Activated CD8-positive, alpha-beta memory T cell treated with anti-CD3 and anti-CD28 coated beads for 24 hours (primary cell): Measurements from ENCODE around the gene TNRC6C.

Experiments
- DNase-seq: peaks from one replicate; pipeline ENCODE4 v3.0.0-alpha.2; 2020

The TNRC6C gene

DNA sequence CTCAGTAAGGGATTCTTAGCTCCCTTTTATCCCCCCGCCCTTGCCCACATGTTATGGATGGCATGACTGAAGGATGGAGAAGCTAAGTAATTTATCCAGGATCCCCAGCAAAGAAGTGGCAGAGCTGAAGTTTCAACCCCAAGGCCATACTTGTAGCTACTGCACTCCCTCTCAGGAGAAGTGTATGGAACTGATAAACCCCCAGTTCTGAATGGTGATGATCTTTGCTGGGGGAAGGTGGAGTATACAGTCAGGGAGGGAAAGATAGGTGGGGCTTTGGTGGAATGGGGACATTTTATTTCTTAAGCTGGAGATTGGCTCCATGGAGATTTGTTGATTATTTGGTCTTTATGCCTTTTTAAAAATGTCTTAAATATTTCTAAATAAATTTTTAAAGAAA is 58.3 kb downstream of the TNRC6C start:
- no peak for DNase-seq

DNA sequence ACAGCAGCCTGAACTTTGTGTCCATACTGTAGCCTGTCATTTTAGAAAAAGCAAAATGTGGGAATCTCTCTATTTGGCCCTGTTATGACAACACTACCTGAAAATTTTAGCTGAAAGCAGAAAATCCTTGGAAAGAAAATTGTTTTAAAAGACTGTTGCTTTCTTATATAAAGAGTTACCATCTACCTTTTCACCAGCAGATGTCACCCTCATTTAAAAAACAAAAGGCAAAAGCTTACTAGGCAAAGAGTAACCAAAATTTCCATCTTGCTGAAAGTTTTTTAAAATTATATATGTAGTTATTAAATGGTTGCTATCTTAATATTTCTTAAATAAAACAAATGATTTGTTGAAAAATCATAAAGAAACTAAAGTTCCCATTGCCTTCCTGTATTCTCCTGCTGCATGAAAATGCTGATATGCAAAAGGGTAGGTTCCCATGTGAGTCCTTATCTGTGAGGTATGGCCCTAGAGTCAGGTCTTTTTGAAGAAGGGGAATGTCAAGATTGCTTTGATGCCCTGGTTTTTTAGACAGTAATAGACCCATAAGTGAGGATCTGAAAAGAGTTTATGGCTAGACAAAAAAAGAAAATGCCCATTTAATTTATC is 61.0 kb downstream of the TNRC6C start:
- no peak for DNase-seq

DNA sequence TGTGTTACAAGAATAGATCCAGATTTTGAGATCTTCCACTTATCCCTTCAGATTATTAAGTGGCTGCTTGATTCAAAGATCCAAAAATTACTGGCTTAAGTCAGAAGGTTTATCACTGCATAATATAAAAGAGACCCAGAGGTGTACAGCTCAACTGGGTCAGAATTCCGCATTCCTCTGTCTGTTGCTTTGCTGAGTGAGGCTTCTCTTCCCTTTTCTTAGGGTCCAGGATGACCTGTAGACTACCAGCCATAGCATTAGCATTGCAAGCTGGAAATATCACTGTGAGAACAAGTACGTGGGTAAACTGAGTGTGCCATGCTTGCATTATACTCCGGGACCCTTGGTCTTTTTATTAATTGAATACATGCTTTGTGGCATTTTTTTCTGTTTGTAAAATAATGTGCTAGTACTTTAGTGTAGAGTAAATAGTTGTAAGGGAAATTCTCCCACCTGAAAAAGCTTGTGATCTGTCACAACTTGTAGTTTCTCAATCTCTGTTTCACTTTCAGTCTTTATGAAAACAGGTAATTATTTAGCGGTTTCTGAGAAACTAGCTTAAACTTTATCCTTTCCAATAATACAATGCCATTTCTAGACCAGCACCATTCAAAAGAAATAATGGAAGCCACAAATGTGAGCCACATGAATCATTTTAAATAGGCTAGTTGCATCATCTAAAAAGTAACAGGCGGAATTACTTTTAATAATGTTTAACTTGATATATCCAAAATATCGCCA is 61.6 kb downstream of the TNRC6C start:
- no peak for DNase-seq

DNA sequence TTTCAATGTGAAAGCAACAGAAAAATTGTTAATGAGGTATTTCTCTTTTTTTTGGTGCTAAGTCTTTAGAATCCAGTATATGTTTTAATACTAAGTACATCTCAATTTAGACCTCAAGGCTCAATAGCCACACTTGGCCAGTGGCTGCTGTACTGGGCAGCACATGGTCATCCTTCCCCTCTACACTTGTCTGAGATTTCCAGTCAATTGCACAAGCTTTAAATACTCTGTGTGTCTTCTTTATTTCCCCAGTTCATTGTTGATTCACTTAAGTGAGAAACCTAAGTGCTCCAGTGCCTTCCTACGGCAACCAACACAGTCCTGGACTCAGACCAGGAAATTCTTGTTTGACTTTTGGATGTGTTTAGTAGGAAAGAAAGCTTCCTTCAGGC is 62.2 kb downstream of the TNRC6C start:
- DNase-seq = no peak

DNA sequence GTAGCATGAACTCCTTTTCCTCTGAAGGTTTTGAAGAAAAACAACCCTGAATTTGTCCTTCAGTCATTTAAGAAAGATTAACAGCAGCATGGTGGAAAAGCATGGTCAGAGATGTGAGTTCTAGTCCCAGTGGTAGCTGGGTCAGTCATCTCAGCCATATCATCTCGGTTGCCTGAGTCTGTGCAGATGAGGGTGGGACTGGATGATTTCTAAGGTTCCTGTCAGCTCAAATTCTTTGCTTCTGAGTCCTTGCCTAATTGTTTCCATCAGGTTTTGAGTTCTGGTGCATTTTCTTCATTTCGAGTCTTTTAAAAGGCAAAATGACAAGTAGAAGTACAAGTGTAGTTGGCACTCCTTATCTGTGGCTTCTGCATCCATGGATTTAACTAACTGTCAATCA is 63.9 kb downstream of the TNRC6C start:
- no peak for DNase-seq

DNA sequence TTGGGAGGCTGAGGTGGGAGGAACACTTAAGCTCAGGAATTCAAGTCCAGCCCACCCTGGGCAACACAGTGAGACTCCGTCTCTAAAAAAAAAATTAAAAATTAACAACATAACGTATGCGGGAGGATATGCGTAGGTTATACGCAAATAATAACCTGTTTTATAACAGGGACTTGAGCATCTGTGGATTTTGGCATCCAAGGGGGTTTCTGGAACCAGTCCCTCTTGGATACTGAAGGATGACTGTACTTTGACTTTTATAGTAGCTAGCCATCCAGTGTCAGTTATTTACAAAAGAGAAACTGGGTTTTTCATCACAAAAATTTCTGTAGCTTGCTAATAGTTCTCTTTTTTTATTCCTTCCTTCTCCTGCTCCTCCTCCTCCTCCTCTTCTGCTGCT is 64.5 kb downstream of the TNRC6C start:
- no peak for DNase-seq

DNA sequence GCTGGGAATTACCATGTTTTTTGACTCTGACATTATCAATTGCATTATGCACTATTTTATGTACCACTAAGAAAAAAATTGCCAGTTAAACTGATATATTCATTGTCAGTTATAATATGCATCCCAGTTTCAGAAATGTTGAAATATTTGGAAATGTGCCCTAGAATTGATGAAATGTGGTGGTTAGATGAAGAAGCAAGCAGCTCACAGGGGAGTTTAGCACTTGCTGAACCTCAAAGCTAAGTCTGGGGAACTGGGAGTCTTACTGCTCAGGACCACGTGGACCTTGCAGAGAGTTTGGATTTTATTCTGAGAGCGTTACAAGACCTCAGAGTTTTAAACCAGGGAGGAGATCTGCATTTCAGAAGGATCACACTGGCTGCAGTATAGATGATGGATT is 67.9 kb downstream of the TNRC6C start:
- DNase-seq = no peak

DNA sequence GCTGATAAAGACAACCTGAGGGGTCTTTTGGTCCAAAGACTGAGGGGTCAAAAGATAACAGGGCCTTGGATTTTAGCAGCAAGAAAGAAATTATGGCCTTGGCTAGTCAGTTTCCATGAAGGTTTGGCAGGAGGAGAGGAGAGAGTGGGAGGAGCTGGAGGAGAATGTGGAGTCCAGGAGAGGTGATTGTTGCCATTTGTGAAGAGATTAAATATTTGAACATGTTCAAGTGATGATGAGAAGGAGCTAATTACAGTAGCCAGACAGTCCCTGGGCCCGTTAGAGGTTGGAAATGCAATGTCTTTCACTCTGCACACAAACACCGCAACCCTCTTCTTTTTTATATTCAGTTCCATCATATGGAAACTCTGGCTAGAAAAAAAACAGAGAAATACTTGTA is 68.6 kb downstream of the TNRC6C start:
- DNase-seq = no peak

DNA sequence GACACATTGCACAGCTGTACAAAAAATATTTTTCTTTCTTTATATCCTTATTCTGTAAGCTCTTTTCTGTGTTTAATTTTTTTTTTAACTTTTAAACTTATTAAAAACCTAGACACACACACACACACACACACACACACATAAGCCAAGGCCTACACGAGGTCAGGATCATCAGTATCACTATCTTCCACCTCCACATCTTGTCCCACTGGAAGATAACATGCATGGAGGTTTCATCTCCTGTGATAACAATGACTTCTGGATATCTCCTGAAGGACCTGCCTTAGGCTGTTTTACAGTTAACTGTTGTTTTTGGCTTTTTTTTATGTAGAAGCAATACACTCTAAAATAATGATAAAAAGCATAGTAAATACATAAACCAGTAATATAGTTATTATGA is 71.2 kb downstream of the TNRC6C start:
- no peak for DNase-seq

DNA sequence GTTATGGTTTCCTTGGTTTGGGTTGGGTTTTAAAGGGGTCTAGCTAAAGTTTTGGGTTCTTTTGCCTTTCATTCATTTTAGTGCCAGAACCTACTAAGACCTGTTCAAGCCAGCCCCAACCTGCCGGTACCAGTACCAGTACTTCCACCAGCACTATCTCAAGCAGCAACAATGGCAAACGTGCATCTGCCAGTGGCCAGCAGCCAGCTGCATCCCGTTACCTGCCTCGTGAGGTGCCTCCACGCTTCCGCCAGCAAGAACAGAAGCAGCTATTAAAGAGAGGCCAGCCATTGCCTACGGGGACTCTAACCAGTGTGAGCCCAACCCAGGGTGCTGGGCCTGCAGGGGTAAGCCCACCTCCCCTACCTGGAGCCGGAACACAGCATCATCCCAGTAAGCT is 72.9 kb downstream of the TNRC6C start:
- peak; percentile 38 for DNase-seq

DNA sequence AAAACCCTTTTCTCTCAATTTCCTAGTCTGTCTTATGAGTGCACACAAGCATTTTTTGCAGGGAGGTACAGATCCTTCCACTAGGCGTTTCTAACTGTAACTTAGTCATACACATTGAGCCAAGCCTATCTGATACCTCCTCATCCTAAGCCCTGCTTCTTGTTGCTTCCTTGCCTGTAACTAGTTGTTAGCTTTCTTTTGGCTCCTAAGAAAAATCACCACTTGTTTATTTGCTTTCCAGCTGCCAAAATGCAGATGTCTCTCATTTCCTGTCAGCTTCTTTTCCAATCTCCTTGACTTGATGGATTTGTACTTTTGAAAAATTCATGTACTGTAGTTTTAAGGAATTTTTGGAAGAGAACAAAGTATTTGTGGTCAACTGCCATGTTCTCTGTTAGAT is 73.7 kb downstream of the TNRC6C start:
- no peak for DNase-seq

DNA sequence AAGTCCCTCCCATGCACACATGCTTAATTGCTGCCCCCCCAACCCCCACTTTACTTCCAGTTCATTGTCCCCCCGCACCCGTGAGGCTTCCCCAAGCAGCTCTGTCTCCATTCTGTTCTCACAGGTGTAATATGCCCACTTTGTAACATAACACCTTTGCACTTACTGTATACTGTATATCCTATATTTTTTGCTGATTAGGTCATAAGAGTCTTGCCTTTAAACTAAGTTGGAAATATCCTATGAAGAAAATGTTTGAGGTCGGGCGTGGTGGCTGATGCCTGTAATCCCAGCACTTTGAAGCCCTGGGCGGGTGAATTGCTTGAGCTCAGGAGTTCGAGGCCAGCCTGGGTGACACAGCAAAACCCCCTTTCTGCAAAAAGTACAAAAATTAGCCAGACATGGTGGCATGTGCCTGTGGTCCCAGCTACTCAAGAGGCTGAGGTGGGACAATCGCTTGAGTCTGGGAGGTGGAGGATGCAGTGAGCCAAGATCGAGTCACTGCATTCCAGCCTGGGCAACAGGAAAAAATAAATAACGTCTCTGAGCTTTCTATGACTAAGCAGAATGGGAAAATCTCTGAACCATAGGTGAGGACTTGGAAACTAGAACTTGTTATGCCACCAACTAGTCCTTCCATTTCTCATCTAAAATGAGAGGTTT is 76.1 kb downstream of the TNRC6C start:
- DNase-seq = peak; percentile 47

DNA sequence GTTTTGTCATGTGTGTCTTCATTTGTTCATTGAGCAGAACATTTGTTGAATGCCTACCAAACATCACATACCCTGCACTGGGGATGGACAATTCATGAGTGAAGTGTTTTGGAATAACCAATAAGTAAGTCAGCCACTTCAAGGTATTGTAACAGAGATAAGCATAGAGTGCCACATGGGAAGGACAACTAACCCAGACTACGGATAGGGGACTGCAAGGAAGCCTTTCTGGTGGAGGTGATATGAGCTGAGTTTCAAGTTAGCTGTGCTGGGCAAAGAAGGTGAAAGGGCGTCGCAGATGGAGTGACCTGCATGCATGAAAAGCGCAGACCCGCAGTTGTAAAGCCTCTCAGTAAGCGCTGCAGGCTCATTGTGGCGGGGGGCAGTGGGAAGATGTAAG is 78.8 kb downstream of the TNRC6C start:
- peak; percentile 38 for DNase-seq

DNA sequence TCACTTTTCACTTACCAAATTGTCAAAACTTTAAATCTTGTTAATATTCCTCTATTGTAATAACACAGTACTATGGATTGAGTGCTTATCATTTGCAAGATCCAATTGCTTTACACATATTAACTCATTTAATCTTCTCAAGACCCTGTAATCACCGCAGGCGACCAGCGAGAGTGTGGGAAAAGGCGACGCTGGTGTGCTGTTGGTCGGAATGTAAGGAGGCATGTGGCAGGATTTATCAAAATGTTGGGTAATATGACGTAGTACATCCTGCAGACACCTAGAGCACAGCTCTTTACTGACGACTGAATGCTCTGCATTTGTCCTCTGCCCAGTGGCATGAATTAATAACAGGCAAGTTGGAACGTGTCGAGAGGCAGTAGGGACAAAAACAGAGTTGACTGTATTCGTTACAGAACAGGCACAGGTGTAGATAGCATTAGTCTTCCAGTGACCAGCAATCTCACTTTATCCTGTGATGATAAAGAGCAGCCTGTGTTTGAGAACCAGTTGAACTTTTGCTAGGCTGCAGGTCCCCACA is 80.3 kb downstream of the TNRC6C start:
- DNase-seq = no peak

DNA sequence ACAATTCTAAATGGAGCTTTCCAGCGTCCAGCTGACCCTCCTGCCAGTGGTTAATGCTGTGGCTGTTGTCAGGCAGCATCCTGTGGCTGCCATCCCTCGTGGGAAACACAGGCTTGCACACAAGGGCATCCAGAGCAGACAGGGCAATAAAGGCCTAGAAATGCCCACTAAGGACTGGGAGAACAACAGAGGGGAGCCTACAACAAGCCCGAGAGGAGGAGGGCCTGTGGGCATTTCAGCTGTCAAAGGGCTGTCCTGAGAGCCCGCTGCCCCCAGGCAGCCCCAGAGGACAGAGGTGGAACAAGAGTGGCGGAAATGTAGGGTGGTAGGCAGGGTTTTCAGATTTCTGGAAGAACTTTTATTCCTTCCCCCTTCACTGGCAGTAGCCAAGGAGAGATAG is 81.1 kb downstream of the TNRC6C start:
- DNase-seq = peak; percentile 49

DNA sequence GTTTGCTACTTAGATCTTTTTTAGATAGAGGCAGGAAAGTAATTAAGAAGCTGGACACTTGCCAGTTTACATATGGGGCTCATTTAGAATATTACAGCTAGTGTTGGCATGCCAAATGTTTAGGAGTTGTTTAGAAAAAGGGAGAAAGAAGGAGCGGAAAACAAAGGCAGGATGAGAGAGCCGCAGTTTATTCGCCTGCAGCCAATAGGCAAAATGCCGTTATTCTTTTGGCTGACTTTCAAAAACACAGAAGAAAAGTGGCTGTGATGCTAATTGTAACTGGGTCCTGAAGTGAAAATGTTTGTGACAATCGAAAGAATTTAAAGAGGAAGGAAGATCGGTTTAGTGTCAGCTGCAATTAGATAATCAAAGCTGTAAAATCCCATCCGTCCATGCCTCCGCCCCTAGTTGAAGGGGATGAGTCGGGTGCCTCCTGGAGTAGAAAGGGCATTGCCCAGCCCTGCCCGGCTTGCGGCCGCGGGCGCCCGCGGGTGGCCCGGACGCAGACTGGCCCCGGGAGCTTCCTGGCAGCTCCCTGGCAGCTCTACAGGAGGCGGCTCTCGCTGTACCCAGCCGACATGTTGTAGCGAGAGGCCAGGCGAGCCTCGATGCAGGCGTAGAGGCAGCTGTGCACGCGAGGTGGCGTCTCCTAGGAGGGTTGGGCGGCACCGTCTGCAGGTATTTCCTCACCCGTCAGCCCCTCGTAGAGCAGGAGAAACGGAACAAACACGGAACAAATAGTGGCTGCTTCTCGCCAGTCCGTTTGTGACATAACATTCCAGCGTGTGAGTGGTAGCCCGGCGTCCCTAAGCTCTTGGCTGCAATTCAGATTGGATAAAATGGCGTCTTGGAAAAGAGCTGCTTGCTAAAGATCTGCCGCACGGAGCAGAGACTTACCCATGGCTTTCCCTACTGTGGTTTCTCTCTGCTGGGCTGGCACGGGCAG is 82.2 kb downstream of the TNRC6C start:
- DNase-seq = peak; percentile 65

DNA sequence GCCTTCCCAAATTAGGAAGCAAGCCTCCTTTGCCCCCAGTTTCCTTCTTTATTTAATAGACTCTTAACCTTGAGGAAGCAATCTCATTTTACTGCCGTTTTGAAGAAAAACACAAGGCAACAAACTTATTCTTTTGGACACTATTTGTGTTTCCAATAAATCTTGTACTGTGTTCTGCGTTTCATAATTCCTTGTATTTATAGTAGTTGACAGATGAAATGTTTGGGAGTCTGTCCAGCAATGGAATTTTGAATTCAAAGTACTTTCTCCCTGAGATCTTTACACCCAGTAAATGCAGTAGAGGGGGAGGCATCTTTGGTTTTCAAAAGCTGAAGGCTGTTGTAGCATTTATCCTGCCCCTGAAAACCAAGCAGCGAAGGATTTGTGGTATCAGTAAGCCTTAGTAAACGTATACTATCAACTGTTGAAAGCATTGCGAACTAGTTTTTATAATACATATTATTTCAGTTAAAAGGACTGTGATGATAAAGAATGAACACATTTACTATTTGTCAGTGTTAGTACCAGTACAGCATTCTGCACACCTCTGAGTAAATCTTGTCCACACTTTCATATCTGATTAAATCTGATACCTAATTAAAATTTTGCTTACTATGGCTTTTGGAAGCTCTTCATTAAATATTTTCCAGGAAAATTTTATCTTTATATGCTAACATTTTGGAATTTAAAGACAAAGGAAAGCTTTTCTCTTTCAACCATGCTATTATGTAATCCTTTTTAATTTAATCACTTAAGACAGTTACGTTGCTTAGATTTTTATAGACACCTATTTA is 83.1 kb downstream of the TNRC6C start:
- DNase-seq = no peak

DNA sequence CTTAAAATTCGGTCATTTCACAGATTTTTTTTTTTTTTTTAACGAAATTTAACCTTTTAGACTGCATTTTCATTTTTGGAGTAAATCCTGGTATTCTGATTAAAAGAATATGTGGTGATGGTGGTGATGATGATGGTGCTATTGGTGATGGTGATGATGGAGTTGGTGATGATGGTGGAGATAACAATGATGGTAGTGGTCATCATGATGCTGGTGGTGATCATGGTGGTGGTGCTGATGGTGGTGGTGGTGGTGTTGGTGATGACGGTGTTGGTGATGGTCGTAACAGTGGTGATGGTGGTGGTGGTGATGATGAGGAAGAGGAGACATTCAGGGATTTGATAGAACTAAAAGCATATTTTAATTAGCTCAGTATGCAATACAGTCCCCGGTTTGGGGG is 84.0 kb downstream of the TNRC6C start:
- no peak for DNase-seq

DNA sequence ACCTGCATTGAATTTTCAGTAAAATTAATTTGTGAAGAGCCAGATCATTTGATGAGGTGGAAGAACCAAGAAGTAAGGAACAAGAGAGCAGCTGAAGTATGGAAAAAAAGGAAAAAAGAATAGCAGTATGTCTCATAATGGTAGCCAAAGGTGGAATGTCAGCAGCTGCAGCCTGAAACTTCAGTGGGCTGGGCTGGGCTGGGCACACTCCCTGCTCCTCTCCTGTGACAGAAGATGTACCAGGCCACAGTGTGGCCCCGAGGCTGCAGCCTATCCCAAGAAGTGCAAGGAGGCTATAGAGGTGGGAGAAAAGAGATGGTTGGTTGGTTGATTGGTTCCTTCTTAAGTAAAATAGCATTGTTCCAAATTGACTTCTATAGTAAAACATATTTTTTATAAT is 84.5 kb downstream of the TNRC6C start:
- peak; percentile 19 for DNase-seq

DNA sequence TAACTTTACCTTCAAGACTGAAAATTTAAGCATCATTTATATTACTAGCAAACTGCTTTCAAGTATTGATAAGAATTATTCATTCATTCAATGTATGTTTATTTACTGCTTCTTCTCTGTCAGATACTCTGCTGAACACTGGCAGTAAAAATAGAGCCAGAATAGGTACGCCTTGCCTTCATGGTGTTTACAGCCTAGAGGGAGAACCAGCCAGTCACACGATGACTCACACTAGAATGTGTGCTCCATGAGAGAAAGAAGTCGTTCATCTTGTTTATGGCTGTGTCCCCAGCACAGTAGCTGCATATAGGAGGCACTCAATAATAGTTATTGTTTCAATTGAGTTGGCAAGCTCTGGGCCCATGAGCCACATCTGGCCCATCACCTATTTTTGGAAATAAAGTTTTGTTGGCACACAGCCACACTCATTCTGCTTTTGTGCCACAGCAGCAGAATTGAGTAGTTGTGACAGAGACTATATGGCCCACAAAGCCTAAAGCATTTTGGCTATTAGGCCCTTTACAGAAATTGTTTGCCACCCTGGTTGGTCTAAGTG is 85.9 kb downstream of the TNRC6C start:
- no peak for DNase-seq

DNA sequence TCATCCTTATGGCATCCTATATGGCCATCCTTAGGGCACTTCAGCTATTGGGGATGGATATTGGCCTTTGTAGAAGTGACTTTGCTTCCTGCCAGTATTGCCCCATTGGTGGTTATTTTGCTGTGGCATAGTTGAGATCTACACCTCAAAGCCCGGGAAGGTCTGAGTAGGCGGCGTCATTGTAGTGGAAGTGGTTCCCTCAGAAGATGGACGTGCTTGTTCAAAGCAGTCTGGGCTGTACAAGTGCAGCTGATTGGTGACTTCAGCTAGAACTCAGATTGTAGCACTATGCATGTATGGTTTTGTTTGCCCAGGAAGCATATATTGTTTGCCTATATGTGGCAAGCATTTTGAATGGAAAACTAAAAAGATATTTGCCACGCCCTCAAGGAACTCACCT is 86.8 kb downstream of the TNRC6C start:
- DNase-seq = no peak

DNA sequence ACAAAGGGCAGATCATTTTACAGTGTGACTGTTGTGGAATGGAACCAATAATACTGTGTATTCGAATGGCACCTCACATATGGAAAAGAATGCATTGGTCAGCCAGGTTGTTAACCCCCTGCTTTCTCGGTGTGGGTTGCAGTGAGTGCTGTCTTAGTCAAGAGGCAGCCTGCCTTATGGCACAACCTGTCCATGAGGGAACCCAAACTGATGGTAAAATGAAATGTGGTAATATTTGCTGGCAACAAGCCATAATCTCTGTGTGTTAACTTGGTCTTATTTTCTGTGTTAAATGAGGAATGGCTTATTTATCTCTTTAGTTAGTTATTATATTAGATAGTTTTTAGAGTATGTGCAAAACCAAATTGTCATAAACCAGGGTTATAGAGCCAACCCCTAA is 88.4 kb downstream of the TNRC6C start:
- DNase-seq = no peak
